ENCODE measurements around the gene HIVEP3.

HIVEP3 gene

DNA sequence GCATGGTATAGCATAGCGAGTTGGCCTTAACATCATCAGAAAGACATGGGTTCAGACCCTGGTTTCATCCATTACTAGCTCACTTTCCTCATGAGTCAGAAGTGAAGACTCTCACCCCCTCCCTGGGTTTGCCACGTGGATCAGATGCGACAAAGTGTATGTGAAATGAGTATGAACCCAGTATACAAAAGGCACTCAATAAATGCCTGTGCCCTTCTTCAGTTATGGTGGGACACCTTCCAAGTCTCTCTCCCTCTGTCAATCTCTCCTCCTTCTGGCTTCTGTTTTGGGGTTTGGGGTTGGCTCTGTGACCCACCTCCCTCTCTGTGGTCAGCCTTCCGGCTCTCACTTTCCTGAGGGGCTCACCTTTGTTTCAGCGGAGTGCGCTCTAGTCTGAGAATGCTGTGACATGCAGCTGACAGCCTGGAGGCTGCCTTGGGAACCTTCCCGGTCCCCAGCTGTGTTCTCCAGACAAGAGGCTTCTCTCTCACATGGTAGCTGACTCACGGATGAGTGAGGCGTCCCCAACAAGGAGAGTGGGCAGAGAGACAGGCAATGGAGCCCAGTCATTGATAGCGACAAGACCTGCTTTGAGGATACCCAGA, 279.3 kb downstream of the HIVEP3 start:
- H2AFZ ChIP-seq (ENCODE audit: low read length) = no peak overlapping the region
- H3F3A ChIP-seq (ENCODE audit: insufficient read depth, low read length) = peaks cover 7% of the 10 kb centered on the region; the same call in 1 of the 2 replicates
- H3K4me2 ChIP-seq (ENCODE audit: low read length) = peak overlapping the region; percentile 54
- no peaks in the 10 kb centered on the region for H3K9me2 ChIP-seq (ENCODE audit: low read depth, low read length)
- peaks cover 96% of the 10 kb centered on the region for H3K4me1 ChIP-seq (ENCODE audit: insufficient read depth, low read length, severe bottlenecking)
- peak overlapping the region; percentile 97 for H3K27ac ChIP-seq (ENCODE audit: low read depth, low read length, poor library complexity, severe bottlenecking)
- no peaks in the 10 kb centered on the region for H3K27me3 ChIP-seq (ENCODE audit: insufficient read depth, low read length)
- peak overlapping the region; percentile 2 for H3K4me3 ChIP-seq (ENCODE audit: low read depth, low read length, poor library complexity, severe bottlenecking)
- H3K9me3 ChIP-seq (ENCODE audit: low read length) = no peaks in the 10 kb centered on the region
- H3K79me2 ChIP-seq (ENCODE audit: insufficient read depth, low read length) = peaks cover 13% of the 10 kb centered on the region
- H4K20me1 ChIP-seq (ENCODE audit: insufficient read depth, low read length) = no peaks in the 10 kb centered on the region
- H3K9ac ChIP-seq (ENCODE audit: low read length) = peak overlapping the region; percentile 46
- TF ChIP-seq EZH2 (IDR thresholded peaks at IDR 0.05; ENCODE audit: borderline replicate concordance, low read length) = no peak
- TF ChIP-seq, protein P1, sequence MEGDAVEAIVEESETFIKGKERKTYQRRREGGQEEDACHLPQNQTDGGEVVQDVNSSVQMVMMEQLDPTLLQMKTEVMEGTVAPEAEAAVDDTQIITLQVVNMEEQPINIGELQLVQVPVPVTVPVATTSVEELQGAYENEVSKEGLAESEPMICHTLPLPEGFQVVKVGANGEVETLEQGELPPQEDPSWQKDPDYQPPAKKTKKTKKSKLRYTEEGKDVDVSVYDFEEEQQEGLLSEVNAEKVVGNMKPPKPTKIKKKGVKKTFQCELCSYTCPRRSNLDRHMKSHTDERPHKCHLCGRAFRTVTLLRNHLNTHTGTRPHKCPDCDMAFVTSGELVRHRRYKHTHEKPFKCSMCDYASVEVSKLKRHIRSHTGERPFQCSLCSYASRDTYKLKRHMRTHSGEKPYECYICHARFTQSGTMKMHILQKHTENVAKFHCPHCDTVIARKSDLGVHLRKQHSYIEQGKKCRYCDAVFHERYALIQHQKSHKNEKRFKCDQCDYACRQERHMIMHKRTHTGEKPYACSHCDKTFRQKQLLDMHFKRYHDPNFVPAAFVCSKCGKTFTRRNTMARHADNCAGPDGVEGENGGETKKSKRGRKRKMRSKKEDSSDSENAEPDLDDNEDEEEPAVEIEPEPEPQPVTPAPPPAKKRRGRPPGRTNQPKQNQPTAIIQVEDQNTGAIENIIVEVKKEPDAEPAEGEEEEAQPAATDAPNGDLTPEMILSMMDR (IDR thresholded peaks at IDR 0.05; ENCODE audit: low read length) = no peak
- H3K36me3 ChIP-seq (ENCODE audit: insufficient read depth, low read length) = no peaks in the 10 kb centered on the region

DNA sequence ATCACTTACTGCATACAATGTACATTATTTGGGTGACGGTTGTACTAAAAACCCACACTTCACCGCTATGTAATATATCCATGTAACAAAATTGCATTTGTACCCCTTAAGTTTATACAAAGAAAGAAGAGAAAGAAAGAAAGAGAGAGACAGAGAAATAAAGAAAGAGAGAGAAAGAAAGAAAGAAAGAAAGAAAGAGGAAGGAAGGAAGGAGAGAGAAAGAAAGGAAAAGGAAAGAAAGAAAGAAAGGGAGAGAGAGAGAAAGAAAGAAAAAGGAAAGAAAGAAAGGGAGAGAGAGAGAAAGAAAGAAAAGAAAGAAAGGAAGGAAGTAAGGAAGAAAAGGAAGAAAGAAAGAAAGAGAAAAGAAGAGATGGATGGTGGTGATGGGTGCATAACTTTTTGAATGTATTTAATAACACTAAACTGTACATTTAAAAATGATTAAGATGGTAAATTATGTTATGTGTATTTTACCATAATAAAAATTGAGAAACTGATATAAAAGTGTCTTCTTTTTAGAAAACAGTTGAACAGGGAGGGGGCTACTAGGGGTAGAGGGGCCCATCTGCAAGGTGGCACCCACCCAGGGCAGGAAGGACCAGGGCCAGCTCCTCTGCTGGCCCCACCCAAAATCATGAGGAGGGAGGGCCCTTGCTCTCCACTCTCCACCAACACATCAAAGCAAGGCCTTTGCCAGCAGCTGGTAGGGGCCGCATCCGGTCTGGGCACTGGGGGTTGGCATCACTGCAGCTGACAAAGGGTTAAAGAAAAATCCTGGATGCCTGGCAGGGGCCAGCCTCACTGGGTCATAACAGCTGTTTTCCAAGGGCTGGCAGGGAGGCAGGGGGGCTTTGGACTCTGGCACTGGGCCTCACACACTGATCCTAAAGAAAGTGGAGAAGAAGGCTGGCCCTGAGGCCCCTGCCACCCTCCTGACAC, 280.4 kb downstream of the HIVEP3 start:
- Histone ChIP-seq H3K79me2 (ENCODE audit: insufficient read depth, low read length) (peaks cover 13% of the 10 kb centered on the region), H3K36me3 (ENCODE audit: insufficient read depth, low read length) (no peaks in the 10 kb centered on the region), H2AFZ (ENCODE audit: low read length) (no peak overlapping the region), H3K9me2 (ENCODE audit: low read depth, low read length) (no peaks in the 10 kb centered on the region), H3K4me2 (ENCODE audit: low read length) (peak overlapping the region; percentile 37; the same call in 1 of the 2 replicates), H3K9me3 (ENCODE audit: low read length) (no peaks in the 10 kb centered on the region), H3K27ac (ENCODE audit: low read depth, low read length, poor library complexity, severe bottlenecking) (peak overlapping the region; percentile 97), H3K4me1 (ENCODE audit: insufficient read depth, low read length, severe bottlenecking) (peaks cover 97% of the 10 kb centered on the region), H3K27me3 (ENCODE audit: insufficient read depth, low read length) (no peaks in the 10 kb centered on the region), H3F3A (ENCODE audit: insufficient read depth, low read length) (peaks cover 7% of the 10 kb centered on the region; the same call in 1 of the 2 replicates), H3K9ac (ENCODE audit: low read length) (peak overlapping the region; percentile 46; the same call in 1 of the 2 replicates), H4K20me1 (ENCODE audit: insufficient read depth, low read length) (no peaks in the 10 kb centered on the region), H3K4me3 (ENCODE audit: low read depth, low read length, poor library complexity, severe bottlenecking) (no peak overlapping the region)
- TF ChIP-seq, protein P1 (IDR thresholded peaks at IDR 0.05; ENCODE audit: low read length) = no peak
- no peak for TF ChIP-seq EZH2 (IDR thresholded peaks at IDR 0.05; ENCODE audit: borderline replicate concordance, low read length)

DNA sequence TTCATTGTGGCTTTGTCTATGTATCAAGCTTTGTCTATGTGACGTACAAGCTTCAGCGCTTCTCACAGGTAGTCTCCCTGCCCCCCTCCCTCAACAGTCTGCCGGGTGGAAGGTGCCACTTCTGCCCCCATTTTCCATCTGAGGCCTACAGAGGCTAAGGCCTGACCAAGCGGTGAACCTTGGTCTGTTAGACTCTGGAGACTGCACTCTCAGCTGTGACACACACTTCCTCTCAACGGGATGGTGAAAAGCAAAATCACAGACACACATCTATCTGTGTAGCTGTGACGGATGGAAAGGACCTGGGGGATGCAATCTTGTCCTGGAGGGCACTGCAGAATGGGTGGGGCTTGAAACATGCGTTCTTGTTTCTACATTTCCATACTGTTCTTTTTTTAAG, 281.4 kb downstream of the HIVEP3 start:
- peaks cover 13% of the 10 kb centered on the region for H3K79me2 ChIP-seq (ENCODE audit: insufficient read depth, low read length)
- no peaks in the 10 kb centered on the region for H3K9me2 ChIP-seq (ENCODE audit: low read depth, low read length)
- no peak overlapping the region for H2AFZ ChIP-seq (ENCODE audit: low read length)
- H3K4me1 ChIP-seq (ENCODE audit: insufficient read depth, low read length, severe bottlenecking) = peaks cover 97% of the 10 kb centered on the region
- H3K4me3 ChIP-seq (ENCODE audit: low read depth, low read length, poor library complexity, severe bottlenecking) = peak overlapping the region; percentile 3
- peak overlapping the region; percentile 6; the same call in 1 of the 2 replicates for H3K9ac ChIP-seq (ENCODE audit: low read length)
- H3K27me3 ChIP-seq (ENCODE audit: insufficient read depth, low read length) = no peaks in the 10 kb centered on the region
- no peak for TF ChIP-seq EZH2 (IDR thresholded peaks at IDR 0.05; ENCODE audit: borderline replicate concordance, low read length)
- TF ChIP-seq, protein P1 (IDR thresholded peaks at IDR 0.05; ENCODE audit: low read length) = no peak
- no peaks in the 10 kb centered on the region for H4K20me1 ChIP-seq (ENCODE audit: insufficient read depth, low read length)
- H3F3A ChIP-seq (ENCODE audit: insufficient read depth, low read length) = peaks cover 7% of the 10 kb centered on the region; the same call in 1 of the 2 replicates
- H3K27ac ChIP-seq (ENCODE audit: low read depth, low read length, poor library complexity, severe bottlenecking) = peak overlapping the region; percentile 97
- no peaks in the 10 kb centered on the region for H3K9me3 ChIP-seq (ENCODE audit: low read length)
- H3K36me3 ChIP-seq (ENCODE audit: insufficient read depth, low read length) = no peaks in the 10 kb centered on the region
- H3K4me2 ChIP-seq (ENCODE audit: low read length) = peak overlapping the region; percentile 37

Measured in OCI-LY1 (cell line).